ENCODE measurements around the gene GRB10.
A peak's percentile ranks its signal among the peaks of the same experiment; 100 is the strongest.
"Not testable (repeated sequence)": the region's sequence is repeated elsewhere in the genome, so short reads cannot be mapped to it uniquely, and the experiment has no call there.

Gene GRB10

GRCh38 chr7:50743016-50743415 lies 39.7 kb downstream of the GRB10 start:
- DNase-seq (ENCODE audit: low spot score), result no peak

GRCh38 chr7:50742401-50742800 lies 40.3 kb downstream of the GRB10 start:
- DNase-seq (ENCODE audit: low spot score), result no peak

GRCh38 chr7:50739744-50740435 lies 42.8 kb downstream of the GRB10 start:
- peak; percentile 64 for DNase-seq (ENCODE audit: low spot score)

- DNase-seq (ENCODE audit: low spot score), result no peak
These were observed 43.8 kb downstream of the GRB10 start for GRCh38 chr7:50738932-50739331.

GRCh38 chr7:50735836-50736235 lies 46.9 kb downstream of the GRB10 start:
- DNase-seq (ENCODE audit: low spot score), result not testable (repeated sequence)

- no peak for DNase-seq (ENCODE audit: low spot score)
These were observed 47.4 kb downstream of the GRB10 start for GRCh38 chr7:50735333-50735732.

GRCh38 chr7:50734246-50734645 lies 48.5 kb downstream of the GRB10 start:
- no peak for DNase-seq (ENCODE audit: low spot score)

- DNase-seq (ENCODE audit: low spot score), result no peak
These were observed 49.1 kb downstream of the GRB10 start for GRCh38 chr7:50733552-50733951.

GRCh38 chr7:50731703-50732582 lies 50.8 kb downstream of the GRB10 start:
- DNase-seq (ENCODE audit: low spot score), result no peak

GRCh38 chr7:50730446-50731400 lies 52.0 kb downstream of the GRB10 start:
- no peak for DNase-seq (ENCODE audit: low spot score)

GRCh38 chr7:50729962-50730361 lies 52.7 kb downstream of the GRB10 start:
- peak; percentile 57 for DNase-seq (ENCODE audit: low spot score)

- DNase-seq (ENCODE audit: low spot score), result peak; percentile 67
These were observed 54.5 kb downstream of the GRB10 start for GRCh38 chr7:50728184-50728583.

- DNase-seq (ENCODE audit: low spot score), result no peak
These were observed 55.0 kb downstream of the GRB10 start for GRCh38 chr7:50727711-50728110.

- DNase-seq (ENCODE audit: low spot score), result no peak
These were observed 55.6 kb downstream of the GRB10 start for GRCh38 chr7:50727072-50727471.

- no peak for DNase-seq (ENCODE audit: low spot score)
These were observed 56.9 kb downstream of the GRB10 start for GRCh38 chr7:50725774-50726173.

- DNase-seq (ENCODE audit: low spot score), result no peak
These were observed 57.9 kb downstream of the GRB10 start for GRCh38 chr7:50724526-50725520.

- no peak for DNase-seq (ENCODE audit: low spot score)
These were observed 58.8 kb downstream of the GRB10 start for GRCh38 chr7:50723888-50724287.

GRCh38 chr7:50723173-50723572 lies 59.5 kb downstream of the GRB10 start:
- no peak for DNase-seq (ENCODE audit: low spot score)

- DNase-seq (ENCODE audit: low spot score), result no peak
These were observed 60.9 kb downstream of the GRB10 start for GRCh38 chr7:50721661-50722259.

GRCh38 chr7:50721160-50721559 lies 61.5 kb downstream of the GRB10 start:
- DNase-seq (ENCODE audit: low spot score), result no peak

- DNase-seq (ENCODE audit: low spot score), result no peak
These were observed 62.4 kb downstream of the GRB10 start for GRCh38 chr7:50720295-50720694.

Measured in AG08395 (cell line).